B cell (primary cell): ENCODE data around the gene DNAL1. TPM values are rescaled to one million over a fixed set of nuclear protein-coding genes. Genes with fewer than 3 reads are reported as not detected.

Source experiments
- ATAC-seq: fragments of 200-7000 bp; cut with Tn5 transposase; one replicate; pipeline ENCODE4 v1.10.0; 2021; ENCODE audit warnings: low read depth, mild to moderate bottlenecking, moderate number of reproducible peaks, moderate library complexity
- CTCF ChIA-PET: fragments of 350-600 bp; sonication (Branson Sonifier 250); formaldehyde crosslinking; loops from one replicate; lab custom pipeline; 2021; ENCODE audit warnings: antibody characterized with exemption, inconsistent platforms; lab: Charles Lee
- POLR2A ChIA-PET: fragments of 350-600 bp; sonication (Branson Sonifier 250); formaldehyde crosslinking; loops from one replicate; lab custom pipeline; 2021; ENCODE audit warnings: antibody characterized with exemption; lab: Charles Lee
- DNase-seq: peaks from one replicate; pipeline ENCODE4 v3.0.0; 2013
- H2AFZ ChIP-seq: 2 replicates; pipeline ENCODE4 v1.6.1; 2012; ENCODE audit warnings: mild to moderate bottlenecking, low read depth, low read length; ENCODE audit not compliant: insufficient read depth, poor library complexity, severe bottlenecking
- H3K27ac ChIP-seq, 2 donors: 1 replicate in 1 of 2; 2 replicates in 1 of 2; pipeline ENCODE4 v1.5.1; 2012 to 2013; ENCODE audit warnings: low read length in 2 of 2, mild to moderate bottlenecking in 2 of 2, moderate library complexity in 1 of 2
- H3K27me3 ChIP-seq, 4 experiments: fragments of 200-600 bp in 1 of 4; sonication (generic) in 1 of 4; replicated peaks in 1 of 4; 1 replicate in 2 of 4; 2 replicates in 2 of 4; pipeline versions ENCODE4 v1.6.1 to v1.7.0; 2013 to 2016; ENCODE audit warnings: low read length in 3 of 4, mild to moderate bottlenecking in 2 of 4, mixed read lengths in 1 of 4, moderate library complexity in 1 of 4; ENCODE audit not compliant: insufficient read depth in 4 of 4, control insufficient read depth in 3 of 4; ENCODE audit errors: control extremely low read depth in 1 of 4
- H3K36me3 ChIP-seq, 2 experiments: replicated peaks in 1 of 2; 1 replicate in 1 of 2; 2 replicates in 1 of 2; pipeline versions ENCODE4 v1.6.1 to v1.7.1; 2013; ENCODE audit warnings: low read length in 1 of 2; ENCODE audit not compliant: insufficient read depth in 2 of 2, control insufficient read depth in 1 of 2; ENCODE audit errors: control extremely low read depth in 1 of 2, extremely low read depth in 1 of 2
- H3K4me1 ChIP-seq, 2 donors: fragments of 200-600 bp in 1 of 2; sonication (generic) in 1 of 2; 1 replicate in 1 of 2; 2 replicates in 1 of 2; pipeline versions ENCODE4 v1.5.1 to v1.6.1; 2013 to 2017; ENCODE audit warnings: low read length in 2 of 2; ENCODE audit not compliant: control insufficient read depth in 2 of 2, insufficient read depth in 2 of 2
- H3K4me2 ChIP-seq: replicated peaks from 2 replicates; pipeline ENCODE3; 2012; ENCODE audit warnings: mild to moderate bottlenecking, low read depth, low read length; ENCODE audit not compliant: poor library complexity, severe bottlenecking
- H3K4me3 ChIP-seq, 5 experiments: fragments of 200-600 bp in 1 of 5; sonication (generic) in 1 of 5; 1 replicate in 3 of 5; 2 replicates in 2 of 5; pipeline versions ENCODE4 v1.5.1 to v1.7.0; 2011 to 2016; ENCODE audit warnings: low read length in 4 of 5, mild to moderate bottlenecking in 4 of 5, low read depth in 2 of 5, control low read depth in 1 of 5, moderate library complexity in 1 of 5; ENCODE audit not compliant: insufficient read depth in 1 of 5; ENCODE audit errors: control extremely low read depth in 1 of 5, extremely low read depth in 1 of 5
- H3K79me2 ChIP-seq: fragments of 200-600 bp; sonication (generic); one replicate; pipeline ENCODE4 v1.6.0; 2016; ENCODE audit warnings: low read length; ENCODE audit not compliant: control insufficient read depth, insufficient read depth
- H3K9ac ChIP-seq: fragments of 200-600 bp; sonication (generic); 2 replicates; pipeline ENCODE4 v1.6.1; 2017; ENCODE audit warnings: mild to moderate bottlenecking, low read length, moderate library complexity
- H3K9me3 ChIP-seq, 3 donors: one replicate each; pipeline versions ENCODE4 v1.6.1 to v1.7.1; 2013; ENCODE audit warnings: low read length in 2 of 3; ENCODE audit not compliant: control insufficient read depth in 2 of 3, insufficient read depth in 1 of 3; ENCODE audit errors: control extremely low read depth in 1 of 3
- H4K20me1 ChIP-seq: 2 replicates; pipeline ENCODE4 v1.6.0; 2012; ENCODE audit warnings: mild to moderate bottlenecking, low read length; ENCODE audit not compliant: insufficient read depth, control insufficient read depth, poor library complexity, severe bottlenecking
- H3K27ac Mint-ChIP-seq: one replicate; pipeline ENCODE4 v1.8.0; 2021; ENCODE audit warnings: mixed read lengths
- H3K27me3 Mint-ChIP-seq: one replicate; pipeline ENCODE4 v1.8.0; 2021; ENCODE audit warnings: mixed read lengths
- H3K4me1 Mint-ChIP-seq: one replicate; pipeline ENCODE4 v1.8.0; 2021; ENCODE audit warnings: mixed read lengths
- H3K4me3 Mint-ChIP-seq: one replicate; pipeline ENCODE4 v1.8.0; 2021; ENCODE audit warnings: mixed read lengths
- H3K9me3 Mint-ChIP-seq: one replicate; pipeline ENCODE4 v1.8.0; 2022; ENCODE audit warnings: mixed read lengths; ENCODE audit not compliant: insufficient read depth
- CTCF ChIP-seq: fragments of 200-600 bp; IDR thresholded peaks from one replicate; pipeline ENCODE4 v1.8.0; 2022; ENCODE audit warnings: antibody characterized with exemption, mild to moderate bottlenecking
- EZH2 ChIP-seq: IDR thresholded peaks from 2 replicates; pipeline ENCODE4 v1.6.1; 2012; ENCODE audit warnings: borderline replicate concordance, low read depth, mild to moderate bottlenecking, moderate library complexity, low read length; ENCODE audit not compliant: insufficient read depth, poor library complexity, severe bottlenecking
- WGBS: methylation state at CpG from one replicate; pipeline ENCODE4 v1.1.5; 2013; ENCODE audit warnings: missing lambda C conversion rate; ENCODE audit not compliant: insufficient coverage; 5-methylcytosine and 5-hydroxymethylcytosine counted together
- intact Hi-C: fragments of 100-400 bp; cut with micrococcal nuclease; formaldehyde crosslinking; loops from one replicate; pipeline ENCODE4 v1.10.0; 2022
- polyA plus RNA-seq: library from polyadenylated mRNA; depleted of rRNA; stranded (reverse); fragments of >200 nt; gene quantifications from 2 replicates; pipeline ENCODE4 v1.2.3, GENCODE V29; 2012
- total RNA-seq, 2 donors: library from RNA; stranded (reverse); fragments of 120-200 nt in 1 of 2; gene quantifications; 1 replicate in 1 of 2; 2 replicates in 1 of 2; pipeline versions ENCODE4 v1.2.3 to v1.2.4, GENCODE V29; 2013 to 2022

The DNAL1 gene
- total and polyA plus RNA-seq, 2 donors (not counting 1 experiment from before 2014, with no cell fraction given) = 2.0 to 10.7 TPM

GRCh38 chr14:73686901-73687300 is 42.1 kb downstream of the DNAL1 start:
- Histone ChIP-seq H3K9me3 (peaks cover 0 to 3% (median 0%) of the 10 kb centered on the region in 3 donors), H3K79me2 (no peaks in the 10 kb centered on the region), H4K20me1 (no peaks in the 10 kb centered on the region), H3K9ac (no peak overlapping the region), H3K36me3 (peaks cover 0 to 2% of the 10 kb centered on the region in 2 experiments), H3K27me3 (no peaks in the 10 kb centered on the region), H3K4me1 (no peaks in the 10 kb centered on the region), H3K27ac (no peak overlapping the region), H3K4me3 (no peak overlapping the region), H3K4me2 (no peak overlapping the region), H2AFZ (no peak overlapping the region)
- DNase-seq = no peak
- no CpG with 5 or more reads among the region's 3 CpGs for WGBS
- Mint-ChIP-seq H3K4me1 (no peaks in the 10 kb centered on the region), H3K27me3 (no peaks in the 10 kb centered on the region), H3K4me3 (no peak overlapping the region), H3K27ac (no peak overlapping the region), H3K9me3 (peaks cover 3% of the 10 kb centered on the region)
- TF ChIP-seq CTCF (no peak), EZH2 (no peak)
- intact Hi-C loops = no loop called here
- ChIA-PET CTCF (no interaction called here), POLR2A (no interaction called here)
- ATAC-seq = no peak

GRCh38 chr14:73694083-73694482 is 49.3 kb downstream of the DNAL1 start:
- TF ChIP-seq EZH2 (no peak), CTCF (no peak)
- WGBS = 100% methylated on average over 1 of the region's 2 CpGs
- Histone ChIP-seq H3K4me3 (no peak overlapping the region), H3K4me1 (no peaks in the 10 kb centered on the region), H3K27ac (no peak overlapping the region), H3K9me3 (no peaks in the 10 kb centered on the region), H3K27me3 (no peaks in the 10 kb centered on the region), H3K4me2 (no peak overlapping the region), H3K36me3 (peaks cover 0 to 2% of the 10 kb centered on the region in 2 experiments), H3K9ac (no peak overlapping the region), H2AFZ (no peak overlapping the region), H4K20me1 (no peaks in the 10 kb centered on the region), H3K79me2 (no peaks in the 10 kb centered on the region)
- ATAC-seq (no peak), DNase-seq (no peak)
- Mint-ChIP-seq H3K27ac (no peak overlapping the region), H3K27me3 (no peaks in the 10 kb centered on the region), H3K9me3 (no peaks in the 10 kb centered on the region), H3K4me1 (peaks cover 3% of the 10 kb centered on the region), H3K4me3 (no peak overlapping the region)
- ChIA-PET CTCF (interaction anchor here (0.7 kb wide), 2 partner anchors 391 to 402 kb away, joined by 3 read pairs; no protein-coding TSS in a partner anchor), POLR2A (interaction anchor here (0.6 kb wide), 1 partner anchor 222 kb away, joined by 3 read pairs; no protein-coding TSS in a partner anchor)
- intact Hi-C loops = no loop called here
